CD4-positive, alpha-beta memory T cell (primary cell): ENCODE data around the gene HSPH1. TPM values are rescaled to one million over a fixed set of nuclear protein-coding genes. Genes with fewer than 3 reads are reported as not detected.

Experiments used
- CTCF ChIA-PET: fragments of 350-600 bp; sonication (Branson Sonifier 250); formaldehyde crosslinking; loops from one replicate; lab custom pipeline; 2021; ENCODE audit warnings: inconsistent platforms; ENCODE audit not compliant: partially characterized antibody; lab: Charles Lee
- POLR2A ChIA-PET: fragments of 350-600 bp; sonication (Branson Sonifier 250); formaldehyde crosslinking; loops from one replicate; lab custom pipeline; 2021; ENCODE audit not compliant: partially characterized antibody; lab: Charles Lee
- DNase-seq, 5 donors: peaks; one replicate each; pipeline versions ENCODE4 v3.0.0 to v3.0.0-alpha.2; 2020 to 2022; ENCODE audit warnings: mixed read lengths in 1 of 5
- H3K27ac ChIP-seq: one replicate; pipeline ENCODE4 v1.7.0; 2013; ENCODE audit warnings: low read depth, low read length
- H3K27me3 ChIP-seq: 2 replicates; pipeline ENCODE4 v1.7.0; 2013; ENCODE audit warnings: mild to moderate bottlenecking, low read length, moderate library complexity; ENCODE audit not compliant: insufficient read depth
- H3K36me3 ChIP-seq: 2 replicates; pipeline ENCODE4 v1.7.0; 2013; ENCODE audit warnings: mild to moderate bottlenecking, low read length, moderate library complexity; ENCODE audit not compliant: insufficient read depth
- H3K4me1 ChIP-seq: 2 replicates; pipeline ENCODE4 v1.7.0; 2013; ENCODE audit warnings: mild to moderate bottlenecking, low read length, moderate library complexity; ENCODE audit not compliant: insufficient read depth
- H3K4me3 ChIP-seq, 2 donors: one replicate each; pipeline ENCODE4 v1.7.0; 2013; ENCODE audit warnings: low read length in 2 of 2, mild to moderate bottlenecking in 1 of 2
- H3K9me3 ChIP-seq, 2 donors: one replicate each; pipeline ENCODE4 v1.7.0; 2013; ENCODE audit warnings: low read length in 2 of 2, control low read depth in 1 of 2; ENCODE audit not compliant: control insufficient read depth in 1 of 2
- H3K27ac Mint-ChIP-seq, 7 donors: one replicate each; pipeline ENCODE4 v1.8.0; 2020 to 2021; ENCODE audit warnings: mixed read lengths in 7 of 7, mild to moderate bottlenecking in 6 of 7, inconsistent platforms in 3 of 7, moderate library complexity in 3 of 7
- H3K27me3 Mint-ChIP-seq, 2 donors: one replicate each; pipeline ENCODE4 v1.8.0; 2020 to 2021; ENCODE audit warnings: mixed read lengths in 2 of 2
- H3K36me3 Mint-ChIP-seq, 2 donors: one replicate each; pipeline ENCODE4 v1.8.0; 2020 to 2021; ENCODE audit warnings: mixed read lengths in 2 of 2, inconsistent platforms in 1 of 2, mild to moderate bottlenecking in 1 of 2
- H3K4me1 Mint-ChIP-seq, 4 donors: one replicate each; pipeline ENCODE4 v1.8.0; 2020 to 2021; ENCODE audit warnings: mixed read lengths in 4 of 4, mild to moderate bottlenecking in 1 of 4
- H3K4me3 Mint-ChIP-seq, 8 donors: one replicate each; pipeline ENCODE4 v1.8.0; 2020 to 2021; ENCODE audit warnings: mixed read lengths in 8 of 8, mild to moderate bottlenecking in 7 of 8, moderate library complexity in 6 of 8, inconsistent platforms in 3 of 8
- H3K9me3 Mint-ChIP-seq, 8 donors: one replicate each; pipeline ENCODE4 v1.8.0; 2020 to 2021; ENCODE audit warnings: mixed read lengths in 8 of 8, mild to moderate bottlenecking in 5 of 8, inconsistent platforms in 3 of 8, moderate library complexity in 1 of 8
- intact Hi-C: fragments of 100-400 bp; cut with micrococcal nuclease; formaldehyde crosslinking; loops from one replicate; pipeline ENCODE4 v1.15.1; 2023
- polyA plus RNA-seq, 2 donors: library from polyadenylated mRNA; unstranded; fragments of 300-500 nt; fragmentation: Illumina TruSeq; gene quantifications; one replicate each; pipeline ENCODE4 v1.2.3, GENCODE V29; 2021
- total RNA-seq, 2 experiments: library from RNA; stranded (reverse); gene quantifications; one replicate each; pipeline ENCODE4 v1.2.3, GENCODE V29; 2021

Gene HSPH1
- total and polyA plus RNA-seq, 4 experiments from 2014 or later = 39.9 to 75.5 (median 58.6) TPM

DNA sequence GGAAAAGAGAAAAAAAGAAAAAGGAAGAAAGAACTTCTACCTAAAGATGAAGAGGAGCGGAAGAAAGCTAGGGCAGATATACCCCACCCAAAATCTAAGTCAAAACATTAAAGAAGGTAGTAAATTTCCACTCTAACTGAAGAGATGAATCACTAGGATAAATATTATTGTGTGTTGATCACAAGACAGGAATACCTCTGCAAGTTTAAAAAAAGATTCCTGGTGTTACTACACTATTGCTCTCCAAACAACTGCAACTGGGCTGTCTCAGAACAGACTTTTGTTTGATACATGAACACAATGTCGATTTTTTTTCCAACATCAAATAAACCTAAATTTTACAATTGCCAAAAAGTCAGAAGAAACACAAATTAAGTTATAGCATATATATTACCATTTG is 6.8 kb downstream of the HSPH1 start:
- peaks cover 50% of the 10 kb centered on the region for H3K36me3 ChIP-seq
- no peaks in the 10 kb centered on the region for H3K27me3 Mint-ChIP-seq
- POLR2A ChIA-PET = no interaction called here
- DNase-seq = no peak
- CTCF ChIA-PET = no interaction called here
- no peaks in the 10 kb centered on the region for H3K9me3 Mint-ChIP-seq
- no peak overlapping the region for H3K27ac Mint-ChIP-seq
- H3K27ac ChIP-seq = no peak overlapping the region
- no peaks in the 10 kb centered on the region for H3K27me3 ChIP-seq
- no peak overlapping the region for H3K4me3 Mint-ChIP-seq
- peaks cover 33 to 68% of the 10 kb centered on the region in 2 donors for H3K36me3 Mint-ChIP-seq
- intact Hi-C loops = no loop called here
- no peak overlapping the region for H3K4me3 ChIP-seq
- H3K4me1 ChIP-seq = peaks cover 19% of the 10 kb centered on the region
- peaks cover 12 to 18% (median 16%) of the 10 kb centered on the region in 4 donors for H3K4me1 Mint-ChIP-seq
- H3K9me3 ChIP-seq = no peaks in the 10 kb centered on the region

DNA sequence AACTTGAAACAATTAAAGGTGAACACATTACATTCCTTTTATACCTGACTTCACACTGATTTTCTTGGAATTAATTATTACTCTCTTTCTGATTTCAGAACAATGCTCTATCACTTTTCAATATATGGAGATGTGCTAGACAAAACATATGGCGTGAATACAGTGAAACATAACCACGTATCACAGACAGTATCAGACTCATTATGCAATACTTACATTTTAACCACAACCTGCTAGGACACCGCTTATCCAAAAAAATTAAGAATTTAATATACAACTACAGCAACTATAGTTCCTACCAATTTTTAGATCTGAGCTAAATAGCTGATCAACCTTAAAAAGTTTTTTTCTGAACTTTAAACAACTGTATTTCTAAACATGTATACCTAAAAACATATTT is 9.9 kb downstream of the HSPH1 start:
- ChIA-PET POLR2A (no interaction called here), CTCF (interaction anchor here (1.1 to 1.3 kb wide), 2 partner anchors 9 to 49 kb away, joined by 3 to 4 read pairs; partner anchors contain the start of gene HSPH1)
- intact Hi-C loops = no loop called here
- Histone ChIP-seq H3K4me3 (no peak overlapping the region), H3K27me3 (no peaks in the 10 kb centered on the region), H3K9me3 (no peaks in the 10 kb centered on the region), H3K4me1 (no peaks in the 10 kb centered on the region), H3K27ac (no peak overlapping the region), H3K36me3 (peaks cover 76% of the 10 kb centered on the region)
- peaks cover 55 to 84% of the 10 kb centered on the region in 2 donors for H3K36me3 Mint-ChIP-seq
- peak overlapping the region in 2 of 7 donors; percentile 39 to 61 for H3K27ac Mint-ChIP-seq
- no peaks in the 10 kb centered on the region for H3K27me3 Mint-ChIP-seq
- no peaks in the 10 kb centered on the region for H3K9me3 Mint-ChIP-seq
- no peak overlapping the region for H3K4me3 Mint-ChIP-seq
- peaks cover 0 to 7% (median 0%) of the 10 kb centered on the region in 4 donors for H3K4me1 Mint-ChIP-seq
- no peak for DNase-seq

DNA sequence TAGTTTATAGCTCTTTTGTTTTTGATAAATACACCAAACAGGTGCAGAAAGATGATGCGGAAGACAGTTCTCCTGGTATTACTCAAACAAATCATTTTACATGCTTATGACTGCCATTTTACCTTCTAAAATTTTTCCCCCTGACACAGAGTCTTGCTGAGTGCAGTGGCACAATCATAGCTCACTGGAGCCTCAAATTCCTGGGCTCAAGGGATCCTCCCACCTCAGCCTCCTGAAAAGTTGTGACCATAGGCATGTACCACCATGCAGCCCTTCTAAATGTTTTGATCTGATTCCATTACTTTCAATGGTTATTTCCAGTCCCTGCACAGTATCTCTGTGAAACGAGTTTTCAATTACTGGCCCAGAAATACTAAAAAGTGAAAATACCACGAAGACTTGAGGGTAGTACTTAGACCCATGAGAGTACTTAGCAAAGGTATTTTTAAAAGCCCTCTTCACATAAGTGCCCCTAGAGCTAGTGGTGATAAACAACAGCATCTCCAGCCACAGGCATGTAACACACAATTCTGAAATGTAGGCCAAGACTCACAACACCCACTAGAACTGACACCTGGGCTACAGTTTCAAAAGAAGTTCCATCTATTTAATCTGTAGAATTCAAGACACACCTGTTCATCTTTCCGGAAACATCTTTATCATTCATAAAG is 11.3 kb downstream of the HSPH1 start:
- H3K27me3 ChIP-seq = no peaks in the 10 kb centered on the region
- no peak overlapping the region for H3K4me3 ChIP-seq
- POLR2A ChIA-PET = interaction anchor here (1.2 to 1.7 kb wide), 2 partner anchors 10 to 12 kb away, joined by 3 to 4 read pairs; partner anchors contain the start of gene HSPH1
- H3K4me1 ChIP-seq = no peaks in the 10 kb centered on the region
- H3K27ac ChIP-seq = no peak overlapping the region
- Mint-ChIP-seq H3K27me3 (no peaks in the 10 kb centered on the region), H3K4me3 (no peak overlapping the region), H3K4me1 (peaks cover 0 to 7% (median 0%) of the 10 kb centered on the region in 4 donors), H3K27ac (peak overlapping the region in 2 of 7 donors; percentile 11 to 30), H3K36me3 (peaks cover 62 to 88% of the 10 kb centered on the region in 2 donors), H3K9me3 (no peaks in the 10 kb centered on the region)
- no peak for DNase-seq
- peaks cover 85% of the 10 kb centered on the region for H3K36me3 ChIP-seq
- intact Hi-C loops = no loop called here
- H3K9me3 ChIP-seq = no peaks in the 10 kb centered on the region
- CTCF ChIA-PET = no interaction called here

DNA sequence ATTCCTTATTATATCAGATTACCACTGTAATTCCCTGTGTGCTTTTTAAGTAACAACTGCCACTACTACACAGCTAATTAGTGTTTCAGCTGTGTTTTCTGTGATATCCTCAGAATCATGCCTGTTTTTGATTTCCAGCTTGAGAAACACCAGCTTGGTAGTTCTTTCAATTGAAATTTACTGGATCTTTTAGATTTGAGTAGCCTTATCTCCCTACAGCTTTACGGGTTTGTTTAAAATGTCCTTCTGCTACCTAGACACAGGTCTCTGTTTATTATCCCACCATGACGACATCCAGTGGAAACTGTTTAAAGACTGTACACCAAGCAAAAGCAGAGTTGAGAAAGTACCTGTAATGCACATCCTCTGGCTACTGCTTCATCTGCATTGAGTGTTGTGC is 12.1 kb downstream of the HSPH1 start:
- Mint-ChIP-seq H3K4me3 (no peak overlapping the region), H3K27me3 (no peaks in the 10 kb centered on the region), H3K9me3 (no peaks in the 10 kb centered on the region), H3K36me3 (peaks cover 69 to 88% of the 10 kb centered on the region in 2 donors), H3K27ac (peak overlapping the region in 1 of 7 donors; percentile 9), H3K4me1 (peaks cover 0 to 7% (median 0%) of the 10 kb centered on the region in 4 donors)
- H3K27ac ChIP-seq = no peak overlapping the region
- H3K4me3 ChIP-seq = no peak overlapping the region
- no peaks in the 10 kb centered on the region for H3K27me3 ChIP-seq
- ChIA-PET CTCF (no interaction called here), POLR2A (interaction anchor here (1.2 to 1.7 kb wide), 2 partner anchors 11 to 12 kb away, joined by 3 to 4 read pairs; partner anchors contain the start of gene HSPH1)
- H3K36me3 ChIP-seq = peaks cover 84% of the 10 kb centered on the region
- intact Hi-C loops = no loop called here
- H3K9me3 ChIP-seq = no peaks in the 10 kb centered on the region
- no peak for DNase-seq
- no peaks in the 10 kb centered on the region for H3K4me1 ChIP-seq

DNA sequence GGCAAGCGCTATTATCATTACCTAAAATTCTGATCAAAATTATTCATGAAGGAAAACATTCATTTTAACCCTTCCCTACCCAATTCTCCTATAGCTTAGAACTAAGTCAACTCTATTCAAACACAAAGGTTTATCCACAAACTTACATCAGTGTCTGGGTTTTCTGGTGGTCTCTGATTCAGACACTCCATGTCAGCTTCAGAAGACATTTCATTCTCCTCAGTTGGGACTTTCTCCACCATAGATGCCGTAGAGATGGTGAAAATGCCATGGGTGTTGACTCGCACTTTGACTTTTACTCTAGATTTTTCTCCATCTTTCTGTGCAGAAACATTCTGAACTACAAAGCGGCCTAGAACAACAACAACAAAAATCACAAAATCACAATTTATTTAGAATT is 16.3 kb downstream of the HSPH1 start:
- CTCF ChIA-PET = interaction anchor here (1.7 kb wide), 1 partner anchor 15 kb away, joined by 4 read pairs; no protein-coding TSS in a partner anchor
- H3K27ac Mint-ChIP-seq = peak overlapping the region in 1 of 7 donors; percentile 29
- no peak overlapping the region for H3K4me3 Mint-ChIP-seq

DNA sequence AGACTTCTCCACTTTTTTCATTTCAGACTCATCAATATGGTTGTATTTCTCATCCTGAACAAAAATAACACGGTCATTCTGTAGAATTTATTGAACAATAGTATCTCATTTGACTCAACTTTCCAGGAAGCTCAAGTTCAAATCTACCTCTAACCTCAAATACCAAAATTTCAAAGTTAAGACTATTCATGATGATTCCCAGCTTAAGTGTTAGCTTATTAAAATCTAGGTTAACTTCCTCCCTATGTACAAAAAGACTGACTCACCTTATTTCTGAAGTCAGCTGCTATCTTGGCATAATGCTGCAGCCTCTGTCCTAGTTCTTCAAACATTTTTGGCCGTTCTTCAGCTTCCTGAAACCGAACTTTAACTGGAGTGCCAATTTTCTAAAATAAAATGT is 23.2 kb downstream of the HSPH1 start:
- H3K4me1 ChIP-seq = no peaks in the 10 kb centered on the region
- DNase-seq = no peak
- no peaks in the 10 kb centered on the region for H3K9me3 Mint-ChIP-seq
- peak overlapping the region in 3 of 7 donors; percentile 9 to 25 (median 11) for H3K27ac Mint-ChIP-seq
- H3K4me1 Mint-ChIP-seq = peaks cover 0 to 13% (median 6%) of the 10 kb centered on the region in 4 donors
- H3K27ac ChIP-seq = no peak overlapping the region
- H3K4me3 Mint-ChIP-seq = no peak overlapping the region
- intact Hi-C loops = no loop called here
- H3K36me3 Mint-ChIP-seq = peaks cover 69 to 86% of the 10 kb centered on the region in 2 donors
- H3K4me3 ChIP-seq = no peak overlapping the region
- CTCF ChIA-PET = no interaction called here
- no peaks in the 10 kb centered on the region for H3K27me3 Mint-ChIP-seq
- POLR2A ChIA-PET = interaction anchor here (1.3 kb wide), 1 partner anchor 25 kb away, joined by 3 read pairs; no protein-coding TSS in a partner anchor
- no peaks in the 10 kb centered on the region for H3K27me3 ChIP-seq
- H3K36me3 ChIP-seq = peaks cover 60% of the 10 kb centered on the region
- H3K9me3 ChIP-seq = no peaks in the 10 kb centered on the region

More for the DNA sequence above, 16.3 kb downstream of the HSPH1 start:
- Histone ChIP-seq H3K9me3 (no peaks in the 10 kb centered on the region), H3K36me3 (peaks cover 80% of the 10 kb centered on the region), H3K4me1 (no peaks in the 10 kb centered on the region), H3K27me3 (no peaks in the 10 kb centered on the region), H3K27ac (no peak overlapping the region), H3K4me3 (no peak overlapping the region)
- H3K36me3 Mint-ChIP-seq = peaks cover 77 to 91% of the 10 kb centered on the region in 2 donors
- H3K27me3 Mint-ChIP-seq = no peaks in the 10 kb centered on the region
- H3K4me1 Mint-ChIP-seq = peaks cover 0 to 6% (median 1%) of the 10 kb centered on the region in 4 donors
- H3K9me3 Mint-ChIP-seq = no peaks in the 10 kb centered on the region
- POLR2A ChIA-PET = no interaction called here
- DNase-seq = no peak
- intact Hi-C loops = no loop called here

DNA sequence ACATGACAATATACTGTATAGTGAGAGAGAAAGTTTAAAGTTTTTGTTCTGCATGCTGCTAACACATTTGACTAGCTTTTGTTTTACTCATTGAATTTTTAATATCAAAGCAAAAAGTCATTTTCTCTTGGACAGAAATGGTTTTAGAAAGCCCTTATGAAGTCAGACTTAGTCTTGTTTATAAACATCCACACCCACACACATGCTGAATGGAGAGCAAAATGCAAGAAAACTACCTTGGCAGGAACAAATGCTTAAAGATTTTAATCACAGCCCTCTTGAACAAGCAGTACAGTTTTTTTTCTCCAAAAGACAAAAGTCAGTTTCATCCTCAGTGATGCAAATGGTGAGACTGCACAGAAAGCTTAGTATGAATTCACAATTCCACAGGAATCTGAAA is 25.0 kb downstream of the HSPH1 start:
- no peaks in the 10 kb centered on the region for H3K27me3 Mint-ChIP-seq

More for the DNA sequence above, 25.0 kb downstream of the HSPH1 start:
- Mint-ChIP-seq H3K4me1 (peaks cover 0 to 10% (median 6%) of the 10 kb centered on the region in 4 donors), H3K27ac (peak overlapping the region in 2 of 7 donors; percentile 1 to 49), H3K4me3 (no peak overlapping the region), H3K9me3 (no peaks in the 10 kb centered on the region), H3K36me3 (peaks cover 55 to 70% of the 10 kb centered on the region in 2 donors)
- no peak overlapping the region for H3K4me3 ChIP-seq
- H3K27ac ChIP-seq = no peak overlapping the region
- intact Hi-C loops = no loop called here
- CTCF ChIA-PET = interaction anchor here (1.4 kb wide), 1 partner anchor 92 kb away, joined by 3 read pairs; no protein-coding TSS in a partner anchor
- H3K27me3 ChIP-seq = no peaks in the 10 kb centered on the region
- DNase-seq = no peak
- no peaks in the 10 kb centered on the region for H3K4me1 ChIP-seq
- peaks cover 42% of the 10 kb centered on the region for H3K36me3 ChIP-seq
- no peaks in the 10 kb centered on the region for H3K9me3 ChIP-seq
- POLR2A ChIA-PET = no interaction called here
